ENCODE results near the gene HOXC12.

DNA sequence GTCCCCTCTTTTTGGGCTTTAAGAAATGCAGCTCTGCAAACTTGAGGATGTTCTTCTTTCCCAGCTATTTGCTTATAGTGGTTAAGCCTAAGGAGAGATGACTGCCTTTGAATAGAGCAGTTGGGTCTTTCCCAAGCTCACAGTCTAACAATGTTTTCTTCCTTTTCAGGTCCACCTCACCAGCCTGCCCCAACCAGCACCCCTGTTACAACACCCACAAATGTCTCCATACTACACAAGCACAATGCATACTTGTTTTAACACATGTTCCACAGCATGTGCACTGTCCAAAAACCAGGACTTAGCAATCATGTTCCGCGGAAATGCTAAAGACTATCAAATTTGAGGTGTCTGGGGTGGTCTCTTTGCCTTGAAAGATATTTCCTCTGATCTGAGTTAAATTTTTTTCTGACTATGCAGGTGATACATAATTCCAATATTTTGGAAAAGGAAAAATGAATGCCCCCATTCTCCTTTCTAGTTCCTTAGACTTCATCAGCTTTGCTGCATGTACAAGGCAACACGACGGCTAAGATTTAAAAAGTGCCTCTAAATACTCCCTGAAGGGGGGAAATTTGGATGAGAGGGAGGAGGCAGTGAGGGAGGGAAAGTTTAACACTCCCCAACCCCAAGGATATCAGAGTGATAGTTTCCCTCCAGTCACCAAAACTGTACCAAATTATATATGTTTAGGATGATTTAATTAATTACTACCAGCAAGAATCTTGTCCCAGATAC, 22.7 kb upstream of the HOXC12 start:
- TF ChIP-seq CTCF (IDR thresholded peaks at IDR 0.05) (no peak), POLR2A (IDR thresholded peaks at IDR 0.05) (no peak)
